ENCODE measurements around the gene TRPM2.

The TRPM2 gene

DNA sequence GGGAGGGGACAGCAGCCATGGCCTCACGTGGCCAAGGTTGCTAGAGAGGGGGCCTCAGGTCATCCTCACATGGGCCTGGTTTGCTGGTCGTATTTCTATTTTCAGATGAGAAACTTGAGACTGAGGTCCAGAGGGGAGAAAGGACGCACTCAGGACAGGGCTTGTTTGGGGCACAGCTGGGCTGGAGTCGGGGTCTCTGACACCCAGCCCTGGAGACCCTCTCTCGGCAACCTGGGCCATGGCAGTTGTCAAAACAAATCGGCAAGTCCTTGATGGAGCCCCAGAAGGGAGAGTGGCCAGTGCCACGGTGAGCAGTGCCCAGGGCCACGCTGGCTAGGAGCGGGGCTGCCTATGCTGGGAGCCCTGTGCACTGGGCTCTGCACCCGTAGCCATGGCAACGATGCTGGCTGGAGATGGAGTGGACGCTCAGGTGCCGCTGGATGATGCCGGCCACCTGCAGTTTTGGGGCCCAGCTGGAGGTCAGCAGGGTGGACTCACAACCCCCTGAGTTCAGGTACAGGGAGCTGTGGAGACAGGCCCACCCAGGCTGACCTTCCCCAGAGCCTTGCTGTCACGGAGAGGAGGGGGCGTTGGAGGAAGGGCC is 113.0 kb downstream of the TRPM2 start:
- DNase-seq: no peak

DNA sequence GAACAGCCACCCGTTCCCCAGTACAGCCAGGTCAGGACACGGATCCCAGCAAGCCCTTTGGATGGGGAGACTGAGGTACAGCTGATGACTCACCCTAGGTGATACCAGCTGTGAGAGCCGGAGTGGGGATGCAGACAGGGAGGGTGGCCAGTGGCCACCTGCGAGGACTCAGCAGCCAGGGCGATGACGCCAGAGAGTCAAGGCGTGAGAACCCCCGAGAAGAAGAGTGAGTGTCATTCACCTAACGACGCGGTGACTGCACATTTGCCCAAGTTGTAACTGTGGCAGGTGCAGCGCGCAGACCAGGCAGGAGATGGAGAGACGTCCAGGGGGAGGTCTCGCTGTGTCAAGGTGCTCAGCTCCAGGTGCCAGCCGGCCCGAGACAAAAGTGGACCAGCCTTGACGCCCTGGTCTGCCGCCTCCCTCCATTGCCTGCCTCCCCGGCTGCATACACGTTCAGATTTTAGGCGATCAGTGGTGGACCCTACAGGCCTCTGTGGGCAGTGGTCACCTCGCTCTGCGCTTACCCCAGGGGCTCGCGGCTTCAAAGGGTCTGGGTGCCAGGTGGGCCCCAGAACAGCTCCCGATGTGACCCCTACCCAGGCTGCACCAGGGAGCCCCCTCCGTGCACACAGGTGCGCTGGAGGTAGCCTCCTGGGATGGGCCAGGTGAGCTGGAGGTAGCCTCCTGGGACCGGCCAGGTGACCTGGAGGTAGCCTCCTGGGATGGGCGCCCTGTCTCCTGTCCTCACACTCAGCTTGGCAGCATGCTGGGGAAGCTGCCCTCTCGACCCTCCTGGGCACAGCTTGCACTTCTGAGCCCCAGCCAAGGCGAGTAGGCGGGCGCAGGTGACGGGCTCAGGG is 113.8 kb downstream of the TRPM2 start:
- DNase-seq: no peak

DNA sequence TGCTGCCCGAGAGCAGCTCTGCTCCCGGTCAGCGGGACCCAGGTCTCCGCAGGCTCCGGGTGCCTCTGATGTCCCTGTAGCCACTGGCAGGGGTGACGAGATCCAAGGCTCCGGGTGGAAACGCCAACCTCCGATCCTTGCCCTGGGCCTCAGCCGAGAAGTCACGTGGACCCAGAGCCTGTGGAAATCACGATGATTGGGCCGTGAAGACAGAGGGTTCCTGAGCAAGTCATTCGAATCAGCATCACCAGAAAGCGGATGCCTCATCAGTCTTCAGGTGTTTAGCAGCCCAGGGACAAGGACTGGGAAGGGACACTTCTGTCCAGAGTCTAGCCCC is 114.4 kb downstream of the TRPM2 start:
- no peak for DNase-seq

- DNase-seq: no peak
Observed at GRCh38 chr21:44471341-44471740, 117.9 kb downstream of the TRPM2 start.

DNA sequence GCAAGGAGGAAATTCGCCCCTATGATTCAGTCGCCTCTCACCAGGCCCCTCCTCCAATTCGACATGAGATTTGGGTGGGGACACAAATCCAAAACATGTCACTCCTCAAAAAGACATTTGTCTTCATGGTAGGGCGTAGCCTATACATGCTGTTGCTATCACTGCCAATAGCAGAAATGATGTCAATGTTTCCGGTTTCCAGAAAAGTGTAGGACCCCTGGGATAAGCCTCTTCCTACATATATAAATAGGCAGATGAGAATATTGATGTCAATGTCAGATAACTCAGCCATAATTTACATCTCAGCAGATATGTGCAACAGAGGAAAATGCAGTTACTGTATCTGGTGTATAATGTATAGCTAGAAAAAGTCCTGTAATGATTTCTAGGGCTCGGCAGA is 118.6 kb downstream of the TRPM2 start:
- no peak for DNase-seq

GRCh38 chr21:44473915-44474555 is 120.6 kb downstream of the TRPM2 start:
- no peak for DNase-seq

- DNase-seq: no peak
Observed at GRCh38 chr21:44475266-44475845, 121.9 kb downstream of the TRPM2 start.

GRCh38 chr21:44477131-44477530 is 123.7 kb downstream of the TRPM2 start:
- DNase-seq: no peak

- DNase-seq: no peak
Observed at GRCh38 chr21:44477712-44478111, 124.3 kb downstream of the TRPM2 start.

GRCh38 chr21:44478124-44478800 is 124.8 kb downstream of the TRPM2 start:
- no peak for DNase-seq

- DNase-seq: no peak
Observed at GRCh38 chr21:44478801-44479167, 125.4 kb downstream of the TRPM2 start.

DNA sequence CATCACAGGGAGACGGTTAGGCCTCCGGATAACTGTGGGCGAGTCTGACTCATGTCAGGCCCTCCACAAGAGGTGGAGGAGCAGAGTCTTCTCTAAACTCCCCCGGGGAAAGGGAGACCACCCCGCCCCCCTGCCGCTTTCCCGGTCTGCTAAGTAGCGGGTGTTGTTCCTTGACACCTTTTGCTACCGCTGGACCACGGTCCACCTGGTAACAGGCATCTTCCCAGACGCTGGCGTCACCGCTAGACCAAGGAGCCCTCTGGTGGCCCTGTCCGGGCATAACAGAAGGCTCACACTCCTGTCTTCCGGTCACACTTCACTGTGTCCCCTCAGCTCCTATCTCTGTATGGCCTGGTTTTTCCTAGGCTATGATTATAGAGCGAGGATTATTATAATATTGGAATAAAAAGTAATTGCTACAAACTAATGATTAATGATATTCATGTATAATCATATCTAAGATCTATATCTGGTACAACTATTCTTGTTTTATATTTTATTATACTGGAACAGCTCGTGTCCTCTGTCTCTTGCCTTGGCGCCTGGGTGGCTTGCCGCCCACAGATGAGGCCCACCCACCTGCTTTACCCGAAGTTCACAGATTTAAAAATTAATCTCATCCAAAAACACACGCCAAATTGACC is 126.3 kb downstream of the TRPM2 start:
- DNase-seq: peak in 3 of 5 experiments; percentile 18 to 32 (median 19)

GRCh38 chr21:44480200-44481053 is 127.0 kb downstream of the TRPM2 start:
- DNase-seq: no peak

DNA sequence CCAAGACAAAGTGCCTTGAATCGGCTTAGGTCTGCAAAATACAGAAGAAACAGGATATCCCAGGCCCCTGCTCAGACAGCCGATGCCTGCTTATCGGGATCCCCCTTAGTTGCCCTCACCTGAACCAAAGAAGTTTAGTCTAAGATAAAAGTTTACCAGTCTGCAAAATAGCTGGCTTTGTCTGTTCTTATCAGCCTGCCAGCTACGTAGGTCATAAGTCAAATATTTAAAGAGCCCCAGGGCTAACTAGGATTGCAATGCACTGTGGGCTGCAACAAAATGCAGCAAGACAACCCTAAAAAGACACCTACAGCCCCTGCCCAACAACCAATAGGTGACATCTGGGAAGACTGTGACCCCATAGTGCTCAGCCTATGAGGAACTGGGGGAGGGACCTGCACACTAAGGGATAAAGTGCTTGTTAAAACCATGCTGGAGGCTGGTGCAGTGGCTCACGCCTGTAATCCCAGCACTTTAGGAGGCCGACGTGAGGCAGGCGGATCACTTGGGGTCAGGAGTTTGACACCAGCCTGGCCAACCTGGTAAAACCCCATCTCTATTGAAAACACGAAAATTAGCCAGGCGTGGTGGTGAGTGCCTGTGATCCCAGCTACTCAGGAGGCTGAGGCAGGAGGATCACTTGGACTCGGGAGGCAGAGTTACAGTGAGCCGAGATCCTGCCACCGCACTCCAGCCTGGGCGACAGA is 129.3 kb downstream of the TRPM2 start:
- no peak for DNase-seq

- no peak for DNase-seq
Observed at GRCh38 chr21:44483288-44484237, 130.1 kb downstream of the TRPM2 start.

- DNase-seq: no peak
Observed at GRCh38 chr21:44484498-44485253, 131.3 kb downstream of the TRPM2 start.

DNA sequence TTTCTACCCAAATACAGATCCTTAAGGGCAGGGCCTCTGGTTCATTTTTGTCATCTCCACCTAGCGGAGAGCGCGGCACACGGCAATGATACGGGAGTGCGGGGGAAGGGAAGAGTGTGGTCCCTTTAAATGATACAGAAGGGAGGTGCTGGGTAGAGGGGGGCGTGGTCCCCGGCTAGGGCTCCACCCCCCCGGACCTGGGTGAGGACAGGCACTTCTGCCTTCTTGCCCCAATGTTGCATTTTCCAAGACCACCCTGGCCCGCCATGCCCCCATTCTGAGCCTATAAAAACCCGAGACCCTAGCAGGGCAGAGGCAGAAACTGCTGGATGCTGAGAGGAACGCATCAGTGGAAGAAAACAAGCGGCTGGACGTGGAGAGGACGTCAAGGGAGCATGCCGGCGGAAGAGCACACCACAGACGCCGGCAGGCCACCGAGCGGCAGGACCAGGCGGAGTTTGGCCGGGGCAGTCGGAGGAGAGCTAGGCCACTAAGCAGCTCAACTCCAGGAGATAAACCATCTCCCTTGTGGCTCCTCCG is 131.9 kb downstream of the TRPM2 start:
- peak in 3 of 5 experiments; percentile 19 to 64 (median 42) for DNase-seq

DNA sequence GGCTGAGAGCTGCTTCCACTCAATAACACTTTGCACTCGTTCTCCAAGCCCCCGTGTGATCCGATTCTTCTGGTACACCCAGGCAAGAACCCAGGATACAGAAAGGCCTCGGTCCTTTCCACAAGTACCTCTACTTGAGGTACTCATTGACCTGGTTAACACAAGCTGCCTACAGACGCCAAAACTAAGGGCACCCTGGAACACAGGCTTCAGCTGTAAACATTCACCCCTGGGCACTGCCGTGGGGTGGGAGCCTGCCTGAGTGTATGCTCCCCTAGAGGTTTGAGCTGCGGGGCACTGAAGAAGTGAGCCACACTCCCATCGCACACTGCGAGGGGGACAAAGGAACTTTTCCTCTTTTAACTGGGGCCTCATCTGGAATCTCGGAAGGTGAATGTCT is 132.4 kb downstream of the TRPM2 start:
- no peak for DNase-seq

- DNase-seq: no peak
Observed at GRCh38 chr21:44486302-44486701, 132.9 kb downstream of the TRPM2 start.
